Peyer's patch (tissue), 4 donors: ENCODE results near the gene ADGRL3. TPM values are rescaled to one million over a fixed set of nuclear protein-coding genes. Genes with fewer than 3 reads are reported as not detected.

ENCODE experiments used
- DNase-seq, 3 donors: peaks; one replicate each; pipeline ENCODE4 v3.0.0-alpha.2; 2017 to 2019
- H3K27ac ChIP-seq, 4 donors: fragments of 200-600 bp; sonication (generic); one replicate each; pipeline ENCODE4 v1.5.1; 2016 to 2019
- H3K27me3 ChIP-seq, 2 donors: fragments of 200-600 bp; sonication (generic); one replicate each; pipeline ENCODE4 v1.5.1; 2019
- H3K36me3 ChIP-seq, 3 donors: fragments of 200-600 bp; sonication (generic); one replicate each; pipeline ENCODE4 v1.5.1; 2016 to 2019
- H3K4me1 ChIP-seq, 4 donors: fragments of 200-600 bp; sonication (generic); one replicate each; pipeline ENCODE4 v1.5.1; 2016 to 2019
- H3K4me3 ChIP-seq, 4 donors: fragments of 200-600 bp; sonication (generic); 1 replicate in 3 of 4; 2 replicates in 1 of 4; pipeline ENCODE4 v1.5.1; 2016 to 2019; ENCODE audit warnings: mild to moderate bottlenecking in 1 of 4
- H3K9me3 ChIP-seq, 4 donors: fragments of 200-600 bp; sonication (generic); one replicate each; pipeline ENCODE4 v1.5.1; 2016 to 2019; ENCODE audit warnings: mild to moderate bottlenecking in 1 of 4
- POLR2A ChIP-seq, 2 donors: fragments of 450-650 bp; IDR thresholded peaks; one replicate each; pipeline ENCODE4 v1.5.1; 2017; ENCODE audit warnings: antibody characterized with exemption in 2 of 2, mild to moderate bottlenecking in 2 of 2, moderate library complexity in 2 of 2
- total RNA-seq, 4 donors: library from RNA; depleted of rRNA; stranded (reverse); fragments of >200 nt; gene quantifications; one replicate each; pipeline ENCODE4 v1.1.0, GENCODE V29; 2016
- TF ChIP-seq, protein P1 (sequence below), 6 experiments: fragments of 450-650 bp in 4 of 6; fragments of 200-600 bp in 2 of 6; sonication (generic) in 1 of 6; IDR thresholded peaks; one replicate each; pipeline ENCODE4 v1.5.1; 2017 to 2019; ENCODE audit warnings: antibody characterized with exemption in 6 of 6, mild to moderate bottlenecking in 3 of 6, moderate library complexity in 1 of 6

Gene ADGRL3
- total RNA-seq, 4 donors from 2014 or later = 3.7 to 39.6 (median 9.1) TPM

DNA sequence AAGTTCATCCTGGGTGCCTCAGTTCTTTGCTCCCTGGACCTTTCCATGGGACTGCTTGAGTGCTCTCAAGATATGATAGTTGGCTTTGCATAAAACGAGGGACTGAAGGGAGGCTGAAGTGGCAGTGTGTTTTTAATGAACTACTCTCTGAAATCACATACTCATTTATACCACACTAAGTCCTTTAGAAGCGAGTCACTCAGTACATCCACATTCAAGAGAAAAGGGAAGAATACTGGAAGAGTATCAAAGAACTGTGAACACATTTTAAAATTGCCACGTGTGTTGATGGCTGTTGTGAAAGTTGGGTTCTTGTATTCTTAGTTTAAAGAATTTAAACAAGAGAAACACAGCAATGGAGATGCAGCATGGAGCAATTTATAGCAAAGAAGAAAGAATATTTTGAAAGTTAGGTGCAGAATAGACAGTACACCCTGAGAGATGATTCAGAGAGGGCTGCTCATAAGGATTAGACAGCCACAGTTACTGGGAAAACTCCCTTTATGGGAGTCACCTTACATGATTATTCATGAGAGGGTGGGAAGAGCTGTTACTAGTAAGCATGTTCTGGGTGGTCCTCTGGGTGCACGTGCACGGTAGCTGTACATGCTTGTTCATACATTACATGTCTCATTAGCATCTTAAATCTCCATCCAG, 380.7 kb downstream of the ADGRL3 start:
- no peak for DNase-seq
- TF ChIP-seq POLR2A (IDR thresholded peaks at IDR 0.05) = no peak
- TF ChIP-seq, protein P1, sequence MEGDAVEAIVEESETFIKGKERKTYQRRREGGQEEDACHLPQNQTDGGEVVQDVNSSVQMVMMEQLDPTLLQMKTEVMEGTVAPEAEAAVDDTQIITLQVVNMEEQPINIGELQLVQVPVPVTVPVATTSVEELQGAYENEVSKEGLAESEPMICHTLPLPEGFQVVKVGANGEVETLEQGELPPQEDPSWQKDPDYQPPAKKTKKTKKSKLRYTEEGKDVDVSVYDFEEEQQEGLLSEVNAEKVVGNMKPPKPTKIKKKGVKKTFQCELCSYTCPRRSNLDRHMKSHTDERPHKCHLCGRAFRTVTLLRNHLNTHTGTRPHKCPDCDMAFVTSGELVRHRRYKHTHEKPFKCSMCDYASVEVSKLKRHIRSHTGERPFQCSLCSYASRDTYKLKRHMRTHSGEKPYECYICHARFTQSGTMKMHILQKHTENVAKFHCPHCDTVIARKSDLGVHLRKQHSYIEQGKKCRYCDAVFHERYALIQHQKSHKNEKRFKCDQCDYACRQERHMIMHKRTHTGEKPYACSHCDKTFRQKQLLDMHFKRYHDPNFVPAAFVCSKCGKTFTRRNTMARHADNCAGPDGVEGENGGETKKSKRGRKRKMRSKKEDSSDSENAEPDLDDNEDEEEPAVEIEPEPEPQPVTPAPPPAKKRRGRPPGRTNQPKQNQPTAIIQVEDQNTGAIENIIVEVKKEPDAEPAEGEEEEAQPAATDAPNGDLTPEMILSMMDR (IDR thresholded peaks at IDR 0.05) = no peak
- Histone ChIP-seq H3K9me3 (no peaks in the 10 kb centered on the region), H3K36me3 (no peaks in the 10 kb centered on the region), H3K27ac (no peak overlapping the region), H3K4me3 (no peak overlapping the region), H3K4me1 (no peaks in the 10 kb centered on the region), H3K27me3 (no peaks in the 10 kb centered on the region)

DNA sequence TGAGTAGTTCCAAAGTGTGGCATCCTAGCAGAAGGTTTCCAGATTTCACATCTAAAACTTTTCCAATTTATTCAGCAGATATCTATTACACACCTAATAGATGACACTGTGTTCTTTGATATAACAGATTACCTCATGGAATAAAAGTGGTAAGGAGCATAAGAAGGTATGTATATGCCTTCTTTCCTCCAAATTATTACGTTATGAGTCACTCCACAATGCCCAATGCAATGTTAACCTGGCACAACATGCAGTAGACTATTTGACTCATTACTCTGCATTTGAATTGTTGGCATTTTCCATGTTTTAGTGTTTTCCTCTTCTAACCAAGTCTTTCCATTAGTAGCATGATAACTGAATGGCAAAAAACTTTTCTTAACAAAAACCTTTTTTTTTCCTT, 383.6 kb downstream of the ADGRL3 start:
- Histone ChIP-seq H3K36me3 (no peaks in the 10 kb centered on the region), H3K27me3 (no peaks in the 10 kb centered on the region), H3K4me3 (no peak overlapping the region), H3K27ac (no peak overlapping the region), H3K9me3 (no peaks in the 10 kb centered on the region), H3K4me1 (no peaks in the 10 kb centered on the region)
- no peak for DNase-seq
- no peak for TF ChIP-seq POLR2A (IDR thresholded peaks at IDR 0.05)
- TF ChIP-seq, protein P1 (IDR thresholded peaks at IDR 0.05) = no peak

DNA sequence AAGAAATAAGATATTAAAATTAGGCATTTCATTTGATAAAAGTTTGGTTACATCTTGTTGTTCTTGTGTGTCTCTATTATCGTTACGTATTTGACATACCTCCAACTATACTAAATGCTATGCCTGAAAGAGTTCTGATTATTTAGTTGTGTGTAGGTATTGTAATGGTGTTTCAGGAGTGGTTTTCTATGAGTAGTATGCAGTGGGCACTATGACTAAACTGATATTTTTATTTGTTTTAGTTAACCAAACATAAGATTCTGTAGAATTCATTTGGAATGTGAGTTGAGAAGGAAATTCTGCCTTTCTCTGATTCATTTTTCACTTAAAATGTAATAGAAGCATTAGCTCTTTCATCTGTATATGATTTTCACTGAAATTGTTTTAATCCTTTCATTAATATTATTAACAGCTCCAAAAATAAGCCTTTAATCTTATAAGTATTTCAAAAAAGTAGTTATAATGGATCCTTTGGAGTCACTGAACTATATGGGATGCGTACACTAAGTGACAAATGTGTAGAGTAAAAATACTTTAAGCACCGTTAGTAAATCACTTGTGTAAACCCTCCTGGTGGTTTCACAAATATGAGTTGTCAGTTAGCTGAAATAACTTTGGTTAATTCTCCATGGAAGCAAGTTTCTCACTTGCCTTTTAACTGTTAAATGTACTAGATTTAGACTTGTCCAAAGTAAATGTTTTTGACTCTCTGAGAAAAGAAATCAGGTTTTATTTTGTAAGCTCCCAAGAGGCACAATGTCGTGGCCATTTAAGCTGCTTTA, 388.7 kb downstream of the ADGRL3 start:
- Histone ChIP-seq H3K27ac (no peak overlapping the region), H3K4me1 (no peaks in the 10 kb centered on the region)

DNA sequence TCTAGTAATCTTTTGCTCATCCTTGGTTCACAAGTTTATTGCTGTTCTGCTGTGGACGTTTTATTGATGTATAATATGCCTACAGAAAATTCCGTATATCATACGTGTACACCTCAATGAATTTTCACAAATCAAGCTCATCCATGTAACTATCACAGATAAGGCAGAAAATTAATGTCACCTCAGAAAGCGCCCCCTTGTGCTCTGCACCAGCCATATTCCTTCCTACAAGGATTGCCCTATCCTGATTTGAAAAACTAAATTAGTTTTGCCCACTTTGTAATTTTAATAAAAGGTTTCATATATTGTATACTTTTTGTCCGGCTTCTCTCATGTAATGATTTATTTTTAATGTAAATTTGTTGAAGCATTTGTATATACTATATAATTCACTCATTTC, 390.8 kb downstream of the ADGRL3 start:
- H3K9me3 ChIP-seq = no peaks in the 10 kb centered on the region
- no peak for DNase-seq
- H3K27me3 ChIP-seq = no peaks in the 10 kb centered on the region
- H3K4me1 ChIP-seq = no peaks in the 10 kb centered on the region
- H3K36me3 ChIP-seq = no peaks in the 10 kb centered on the region
- H3K4me3 ChIP-seq = no peak overlapping the region
- no peak overlapping the region for H3K27ac ChIP-seq
- TF ChIP-seq, protein P1 (IDR thresholded peaks at IDR 0.05) = peak in 4 of 6 experiments; percentile 3 to 40 (median 34)
- TF ChIP-seq POLR2A (IDR thresholded peaks at IDR 0.05) = no peak

More for the DNA sequence above, 388.7 kb downstream of the ADGRL3 start:
- Histone ChIP-seq H3K27me3 (no peaks in the 10 kb centered on the region), H3K4me3 (no peak overlapping the region), H3K9me3 (no peaks in the 10 kb centered on the region), H3K36me3 (no peaks in the 10 kb centered on the region)
- DNase-seq = no peak
- TF ChIP-seq POLR2A (IDR thresholded peaks at IDR 0.05) = no peak
- TF ChIP-seq, protein P1 (IDR thresholded peaks at IDR 0.05) = no peak

DNA sequence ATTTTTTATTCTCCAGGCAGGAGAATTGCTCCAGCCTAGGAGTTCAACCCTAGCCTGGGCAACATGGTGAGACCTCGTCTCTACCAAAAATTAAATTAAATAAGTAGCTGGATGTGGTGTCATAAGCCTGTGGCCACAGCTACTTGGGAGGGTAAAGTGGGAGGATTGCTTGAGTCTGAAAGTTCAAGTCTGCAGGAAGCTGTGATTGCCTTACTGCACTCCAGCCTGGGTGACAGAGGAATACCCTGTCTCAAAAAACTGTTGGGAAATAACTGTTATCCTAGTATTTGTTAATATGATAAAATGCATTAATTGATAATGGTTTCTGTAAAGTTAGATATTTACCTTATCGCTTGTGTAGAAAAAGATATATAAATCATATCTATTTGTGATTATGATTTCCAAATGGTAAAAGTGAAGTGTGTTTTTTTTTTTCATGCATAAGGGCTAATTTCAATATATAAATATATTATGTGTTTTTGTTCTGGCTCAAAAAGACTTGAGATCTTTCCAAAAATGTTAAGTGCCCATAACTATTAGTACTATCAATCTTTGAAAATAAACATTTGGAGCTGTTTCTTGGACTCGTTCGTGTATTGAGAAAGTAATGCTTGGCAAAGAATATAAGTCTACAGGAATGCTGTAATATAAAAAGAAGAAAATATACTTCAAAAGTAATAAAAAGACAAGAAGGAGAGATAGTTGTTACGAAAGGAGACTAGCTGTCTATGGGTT, 396.6 kb downstream of the ADGRL3 start:
- Histone ChIP-seq H3K27ac (no peak overlapping the region), H3K4me1 (no peaks in the 10 kb centered on the region), H3K27me3 (no peaks in the 10 kb centered on the region), H3K9me3 (no peaks in the 10 kb centered on the region), H3K4me3 (no peak overlapping the region), H3K36me3 (no peaks in the 10 kb centered on the region)
- no peak for DNase-seq
- TF ChIP-seq POLR2A (IDR thresholded peaks at IDR 0.05) = no peak
- TF ChIP-seq, protein P1 (IDR thresholded peaks at IDR 0.05) = no peak
